CD14-positive monocyte (primary cell): Measurements from ENCODE around the gene KRTAP12-2. TPM values are rescaled to one million over a fixed set of nuclear protein-coding genes. Genes with fewer than 3 reads are reported as not detected.

Experiments used
- DNase-seq, 3 donors: peaks; one replicate each; pipeline ENCODE4 v3.0.0-alpha.2; 2011 to 2022
- H2AFZ ChIP-seq: 2 replicates; pipeline ENCODE4 v1.6.0; 2012; ENCODE audit warnings: mild to moderate bottlenecking, low read depth, low read length, inconsistent platforms; ENCODE audit not compliant: insufficient read depth, poor library complexity, severe bottlenecking
- H3K27ac ChIP-seq, 2 donors: 1 replicate in 1 of 2; 2 replicates in 1 of 2; pipeline ENCODE4 v1.5.1; 2012 to 2013; ENCODE audit warnings: low read length in 2 of 2, control low read depth in 1 of 2, inconsistent platforms in 1 of 2, low read depth in 1 of 2, mild to moderate bottlenecking in 1 of 2
- H3K27me3 ChIP-seq, 2 donors: one replicate each; pipeline versions ENCODE4 v1.6.0 to v1.6.1; 2011 to 2013; ENCODE audit warnings: low read length in 2 of 2; ENCODE audit not compliant: control insufficient read depth in 2 of 2, insufficient read depth in 2 of 2
- H3K36me3 ChIP-seq, 2 donors: replicated peaks in 1 of 2; 1 replicate in 1 of 2; 2 replicates in 1 of 2; pipeline versions ENCODE4 v1.5.1 to v1.6.1; 2012 to 2013; ENCODE audit warnings: low read length in 2 of 2, control low read depth in 1 of 2, inconsistent platforms in 1 of 2, mild to moderate bottlenecking in 1 of 2; ENCODE audit not compliant: insufficient read depth in 2 of 2, control insufficient read depth in 1 of 2
- H3K4me1 ChIP-seq, 2 donors: 1 replicate in 1 of 2; 2 replicates in 1 of 2; pipeline versions ENCODE4 v1.5.1 to v1.6.1; 2012 to 2013; ENCODE audit warnings: low read length in 2 of 2, control low read depth in 1 of 2, inconsistent platforms in 1 of 2, mild to moderate bottlenecking in 1 of 2, moderate library complexity in 1 of 2; ENCODE audit not compliant: insufficient read depth in 2 of 2, control insufficient read depth in 1 of 2
- H3K4me2 ChIP-seq: replicated peaks from 2 replicates; pipeline ENCODE3; 2012; ENCODE audit warnings: low read length, moderate library complexity, mild to moderate bottlenecking; ENCODE audit not compliant: poor library complexity, severe bottlenecking; ENCODE audit errors: extremely low read depth
- H3K4me3 ChIP-seq, 3 experiments: fragments of 200-600 bp in 1 of 3; sonication (generic) in 1 of 3; replicated peaks in 1 of 3; 1 replicate in 2 of 3; 2 replicates in 1 of 3; pipeline ENCODE4 v1.5.1; 2011 to 2013; ENCODE audit warnings: low read length in 3 of 3, mild to moderate bottlenecking in 3 of 3, control low read depth in 2 of 3, low read depth in 2 of 3, inconsistent platforms in 1 of 3, moderate library complexity in 1 of 3
- H3K79me2 ChIP-seq: 2 replicates; pipeline ENCODE4 v1.6.0; 2012; ENCODE audit warnings: mild to moderate bottlenecking, control low read depth, inconsistent platforms, low read length, moderate library complexity; ENCODE audit not compliant: insufficient read depth
- H3K9ac ChIP-seq: 2 replicates; pipeline ENCODE4 v1.6.0; 2017; ENCODE audit warnings: low read length, mild to moderate bottlenecking; ENCODE audit not compliant: insufficient read depth, poor library complexity, severe bottlenecking
- H3K9me3 ChIP-seq, 2 donors: replicated peaks in 1 of 2; 1 replicate in 1 of 2; 2 replicates in 1 of 2; pipeline versions ENCODE4 v1.5.1 to v1.6.1; 2012 to 2013; ENCODE audit warnings: low read length in 2 of 2, control low read depth in 1 of 2; ENCODE audit not compliant: control insufficient read depth in 1 of 2, insufficient read depth in 1 of 2
- H4K20me1 ChIP-seq: 2 replicates; pipeline ENCODE4 v1.6.0; 2012; ENCODE audit warnings: mild to moderate bottlenecking, low read length, control low read depth, moderate library complexity; ENCODE audit not compliant: insufficient read depth
- H3K27ac Mint-ChIP-seq, 7 donors: one replicate each; pipeline ENCODE4 v1.8.0; 2020; ENCODE audit warnings: mild to moderate bottlenecking in 7 of 7, mixed read lengths in 7 of 7, moderate library complexity in 6 of 7, inconsistent platforms in 2 of 7
- H3K27me3 Mint-ChIP-seq, 3 donors: one replicate each; pipeline ENCODE4 v1.8.0; 2021 to 2022; ENCODE audit warnings: low read depth in 3 of 3, mild to moderate bottlenecking in 3 of 3, mixed read lengths in 3 of 3, moderate library complexity in 3 of 3, inconsistent platforms in 1 of 3
- H3K36me3 Mint-ChIP-seq, 2 donors: one replicate each; pipeline ENCODE4 v1.8.0; 2020; ENCODE audit warnings: mixed read lengths in 2 of 2, inconsistent platforms in 1 of 2, mild to moderate bottlenecking in 1 of 2
- H3K4me1 Mint-ChIP-seq: one replicate; pipeline ENCODE4 v1.8.0; 2020; ENCODE audit warnings: mild to moderate bottlenecking, mixed read lengths
- H3K4me3 Mint-ChIP-seq, 2 donors: one replicate each; pipeline ENCODE4 v1.8.0; 2020; ENCODE audit warnings: mild to moderate bottlenecking in 2 of 2, mixed read lengths in 2 of 2, moderate library complexity in 1 of 2
- H3K9me3 Mint-ChIP-seq, 7 donors: one replicate each; pipeline ENCODE4 v1.8.0; 2020 to 2022; ENCODE audit warnings: mixed read lengths in 7 of 7, mild to moderate bottlenecking in 6 of 7, moderate library complexity in 6 of 7, inconsistent platforms in 2 of 7
- CTCF ChIP-seq: fragments of 200-600 bp; IDR thresholded peaks from one replicate; pipeline ENCODE4 v1.8.0; 2022; ENCODE audit warnings: antibody characterized with exemption, mild to moderate bottlenecking
- WGBS: methylation state at CpG from one replicate; pipeline ENCODE4 v1.1.5; 2013; ENCODE audit warnings: missing lambda C conversion rate; ENCODE audit not compliant: insufficient coverage; 5-methylcytosine and 5-hydroxymethylcytosine counted together
- intact Hi-C, 2 donors: fragments of 100-400 bp; cut with micrococcal nuclease; formaldehyde crosslinking; loops; one replicate each; pipeline versions ENCODE4 v1.15.0 to v1.15.1; 2023
- polyA plus RNA-seq, 3 donors: library from polyadenylated mRNA; depleted of rRNA in 1 of 3; unstranded in 2 of 3; stranded (reverse) in 1 of 3; fragments of 300-500 nt in 2 of 3; fragments of >200 nt in 1 of 3; fragmentation: Illumina TruSeq in 2 of 3; gene quantifications; 1 replicate in 2 of 3; 2 replicates in 1 of 3; pipeline ENCODE4 v1.2.3, GENCODE V29; 2012 to 2021

The KRTAP12-2 gene
- polyA plus RNA-seq, 3 donors: not detected

DNA sequence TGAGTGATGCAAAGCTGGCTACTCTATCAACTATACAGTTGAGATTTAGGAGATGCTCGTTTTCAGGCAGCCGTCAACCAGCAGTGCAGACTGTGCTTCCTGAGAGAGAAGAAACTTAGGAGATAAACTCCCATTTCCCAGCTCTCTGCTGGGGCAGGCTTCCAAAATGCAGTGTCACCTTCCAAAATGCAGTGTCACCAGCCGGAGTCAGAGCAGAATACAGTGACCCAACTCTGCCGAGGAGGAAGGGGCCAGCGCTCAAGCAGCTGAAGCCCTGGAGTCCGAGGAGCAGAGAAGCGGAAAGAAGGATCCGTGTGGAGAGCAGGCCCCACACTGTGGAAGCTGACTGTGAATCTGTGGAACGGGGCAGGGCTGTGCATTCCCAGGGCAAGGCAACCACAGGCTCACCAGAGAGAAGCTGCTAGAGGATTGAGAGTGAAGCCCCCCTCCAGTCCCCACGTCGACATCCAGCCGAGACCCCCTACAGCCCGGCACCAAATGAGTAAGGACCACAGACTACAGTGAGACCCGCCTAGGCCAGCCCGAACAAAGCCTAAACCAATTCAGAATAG, 15.9 kb upstream of the KRTAP12-2 start:
- no peak for DNase-seq
- H3K36me3 Mint-ChIP-seq: no peaks in the 10 kb centered on the region

DNA sequence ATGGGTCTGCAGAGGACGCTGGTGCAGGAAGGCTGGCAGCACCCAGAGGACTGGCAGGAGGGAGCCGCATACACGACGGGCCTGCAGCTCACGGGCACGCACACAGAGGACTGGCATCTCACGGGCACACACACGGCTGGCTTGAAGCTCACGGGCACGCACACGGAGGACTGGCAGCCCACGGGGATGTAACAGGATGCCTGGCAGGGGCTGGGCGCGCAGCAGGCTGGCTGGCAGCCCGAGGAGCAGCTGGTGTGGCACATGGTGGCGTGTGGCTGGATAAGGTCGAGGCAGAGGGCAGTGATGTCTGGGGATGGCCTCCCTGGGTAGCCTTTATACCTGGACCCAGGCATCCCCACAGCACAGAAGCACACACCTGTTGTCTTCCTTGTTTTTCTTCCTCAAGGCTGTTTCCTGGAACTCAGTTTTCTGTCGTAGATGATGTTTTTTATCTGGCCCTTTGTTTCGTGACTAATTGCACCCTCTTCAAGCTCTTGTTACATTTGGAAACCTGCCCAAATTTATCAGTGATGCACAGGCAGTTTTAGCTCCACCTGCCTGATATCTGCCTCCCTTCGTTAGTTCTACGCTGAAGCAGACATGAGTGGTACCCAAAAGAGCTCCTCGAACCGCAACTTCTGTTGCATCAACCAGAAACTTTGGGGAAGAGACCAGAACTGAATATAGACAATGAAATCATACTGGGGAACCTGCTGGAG, 15.3 kb upstream of the KRTAP12-2 start, which contains the start of gene KRTAP12-1:
KRTAP12-1 (minus strand) TSS at position 303 of the 719 bp plus-strand sequence; CDS start at position 263, 40 bp downstream.
- DNase-seq: no peak
- Histone ChIP-seq H3K4me2 (no peak within 1 kb of the TSS), H3K27me3 (no peaks in the 10 kb centered on the region), H4K20me1 (no peaks in the 10 kb centered on the region), H3K4me1 (no peaks in the 10 kb centered on the region), H3K36me3 (no peaks in the 10 kb centered on the region), H3K27ac (no peak within 1 kb of the TSS), H3K9ac (no peak within 1 kb of the TSS), H3K9me3 (no peaks in the 10 kb centered on the region), H2AFZ (no peak within 1 kb of the TSS), H3K4me3 (no peak within 1 kb of the TSS), H3K79me2 (no peaks in the 10 kb centered on the region)
- 90% methylated on average over 19 of the region's 23 CpGs for WGBS
- Mint-ChIP-seq H3K27me3 (peaks cover 5 to 22% (median 11%) of the 10 kb centered on the region in 3 donors), H3K27ac (no peak within 1 kb of the TSS), H3K9me3 (peaks cover 0 to 5% (median 0%) of the 10 kb centered on the region in 7 donors), H3K4me3 (no peak within 1 kb of the TSS), H3K36me3 (no peaks in the 10 kb centered on the region), H3K4me1 (no peaks in the 10 kb centered on the region)
- intact Hi-C loops: no loop called here
- TF ChIP-seq CTCF: no peak

More for the DNA sequence above, 15.9 kb upstream of the KRTAP12-2 start:
- Histone ChIP-seq H3K27me3 (no peaks in the 10 kb centered on the region), H3K9ac (no peak overlapping the region), H3K4me2 (no peak overlapping the region), H3K27ac (no peak overlapping the region), H2AFZ (no peak overlapping the region), H3K36me3 (no peaks in the 10 kb centered on the region), H3K9me3 (no peaks in the 10 kb centered on the region), H3K4me1 (no peaks in the 10 kb centered on the region), H4K20me1 (no peaks in the 10 kb centered on the region), H3K4me3 (no peak overlapping the region), H3K79me2 (no peaks in the 10 kb centered on the region)
- peaks cover 0 to 3% (median 0%) of the 10 kb centered on the region in 7 donors for H3K9me3 Mint-ChIP-seq
- H3K4me3 Mint-ChIP-seq: no peak overlapping the region
- no peak for TF ChIP-seq CTCF
- H3K4me1 Mint-ChIP-seq: no peaks in the 10 kb centered on the region
- H3K27ac Mint-ChIP-seq: no peak overlapping the region
- WGBS: 91% methylated on average over 12 of the region's 15 CpGs
- peaks cover 6 to 27% (median 11%) of the 10 kb centered on the region in 3 donors for H3K27me3 Mint-ChIP-seq
- intact Hi-C loops: no loop called here
